H1 (cell line): Measurements from ENCODE around the gene FARP2. TPM values are rescaled to one million over a fixed set of nuclear protein-coding genes. Genes with fewer than 3 reads are reported as not detected.

Experiments used
- CTCF ChIA-PET: fragments of 300-600 bp; sonication (Branson Sonifier 250); formaldehyde crosslinking; loops from one replicate; lab custom pipeline; 2021; ENCODE audit not compliant: partially characterized antibody; lab: Charles Lee
- POLR2A ChIA-PET: fragments of 300-600 bp; sonication (Branson Sonifier 250); formaldehyde crosslinking; loops from one replicate; lab custom pipeline; 2021; ENCODE audit warnings: inconsistent platforms; ENCODE audit not compliant: partially characterized antibody; lab: Charles Lee
- DNase-seq, 2 experiments: peaks; one replicate each; pipeline versions ENCODE4 v3.0.0 to v3.0.0-alpha.2; 2010 to 2022; ENCODE audit warnings: low spot score in 2 of 2, low read depth in 1 of 2, mixed read lengths in 1 of 2
- FAIRE-seq: peaks from 2 replicates; lab custom pipeline; 2011; peaks lifted over from hg19 to GRCh38; lab: Jason Lieb, UNC
- H2AFZ ChIP-seq: 2 replicates; pipeline ENCODE4 v1.8.1; 2012; ENCODE audit warnings: low read length, inconsistent platforms
- H2AK5ac ChIP-seq: 2 replicates; pipeline ENCODE4 v1.6.1; 2013; ENCODE audit warnings: low read depth, low read length
- H2BK120ac ChIP-seq: replicated peaks from 2 replicates; pipeline ENCODE3; 2013; ENCODE audit warnings: low read depth, low read length, inconsistent platforms
- H2BK12ac ChIP-seq: 2 replicates; pipeline ENCODE4 v1.6.1; 2013; ENCODE audit warnings: low read depth, low read length
- H2BK15ac ChIP-seq: 2 replicates; pipeline ENCODE4 v1.6.1; 2013; ENCODE audit warnings: low read length
- H2BK20ac ChIP-seq: 2 replicates; pipeline ENCODE4 v1.6.1; 2013; ENCODE audit warnings: low read length
- H2BK5ac ChIP-seq: 2 replicates; pipeline ENCODE4 v1.6.1; 2013; ENCODE audit warnings: low read depth, low read length
- H3K14ac ChIP-seq: 2 replicates; pipeline ENCODE4 v1.6.1; 2013; ENCODE audit warnings: inconsistent platforms; ENCODE audit not compliant: insufficient read length
- H3K18ac ChIP-seq: 2 replicates; pipeline ENCODE4 v1.6.1; 2013; ENCODE audit warnings: low read length; ENCODE audit errors: extremely low read depth
- H3K23ac ChIP-seq: 2 replicates; pipeline ENCODE4 v1.6.1; 2013; ENCODE audit warnings: inconsistent platforms; ENCODE audit not compliant: insufficient read length
- H3K23me2 ChIP-seq: 2 replicates; pipeline ENCODE4 v1.6.1; 2013; ENCODE audit warnings: low read depth, low read length
- H3K27ac ChIP-seq: 2 replicates; pipeline ENCODE4 v1.6.1; 2011; ENCODE audit warnings: low read depth, low read length, inconsistent platforms
- H3K27me3 ChIP-seq, 4 experiments: replicated peaks in 1 of 4; 1 replicate in 1 of 4; 2 replicates in 3 of 4; pipeline versions ENCODE4 v1.6.1 to v1.8.1; 2011 to 2013; ENCODE audit warnings: low read length in 3 of 4, mild to moderate bottlenecking in 3 of 4, inconsistent platforms in 2 of 4, mixed read lengths in 2 of 4, moderate library complexity in 1 of 4; ENCODE audit not compliant: control insufficient read depth in 3 of 4, insufficient read depth in 3 of 4; ENCODE audit errors: extremely low read depth in 1 of 4
- H3K36me3 ChIP-seq, 4 experiments: 2 replicates each; pipeline versions ENCODE4 v1.6.1 to v1.8.1; 2011 to 2013; ENCODE audit warnings: mild to moderate bottlenecking in 4 of 4, low read length in 3 of 4, moderate library complexity in 2 of 4, control low read depth in 1 of 4, inconsistent platforms in 1 of 4; ENCODE audit not compliant: insufficient read depth in 4 of 4, control insufficient read depth in 2 of 4
- H3K4ac ChIP-seq: replicated peaks from 2 replicates; pipeline ENCODE3; 2013; ENCODE audit warnings: low read length, low read depth, mixed read lengths, inconsistent platforms; ENCODE audit not compliant: insufficient read length
- H3K4me1 ChIP-seq, 4 experiments: replicated peaks in 1 of 4; 1 replicate in 1 of 4; 2 replicates in 3 of 4; pipeline versions ENCODE4 v1.6.1 to v1.8.1; 2011 to 2013; ENCODE audit warnings: low read length in 3 of 4, inconsistent platforms in 2 of 4, mixed read lengths in 1 of 4; ENCODE audit not compliant: insufficient read depth in 4 of 4, control insufficient read depth in 3 of 4
- H3K4me2 ChIP-seq, 2 experiments: 2 replicates each; pipeline versions ENCODE4 v1.6.1 to v1.8.1; 2011 to 2013; ENCODE audit warnings: low read depth in 2 of 2, low read length in 2 of 2, control low read depth in 1 of 2, inconsistent platforms in 1 of 2, mild to moderate bottlenecking in 1 of 2; ENCODE audit not compliant: insufficient read depth in 1 of 2
- H3K4me3 ChIP-seq, 4 experiments: fragments of 200-600, 300-600 bp in 1 of 4; sonication (generic), shearing (Covaris generic), sonication (Bioruptor Twin) in 1 of 4; 2 replicates each; pipeline versions ENCODE4 v1.5.1 to v1.8.1; 2011 to 2016; ENCODE audit warnings: low read length in 4 of 4, low read depth in 3 of 4, control low read depth in 2 of 4, inconsistent platforms in 2 of 4, mild to moderate bottlenecking in 2 of 4, mixed read lengths in 1 of 4, moderate library complexity in 1 of 4; ENCODE audit not compliant: insufficient read depth in 2 of 4; ENCODE audit errors: extremely low read depth in 1 of 4
- H3K56ac ChIP-seq: replicated peaks from 2 replicates; pipeline ENCODE3; 2013; ENCODE audit warnings: low read depth, mild to moderate bottlenecking, mixed read lengths, low read length, inconsistent platforms; ENCODE audit not compliant: insufficient read length
- H3K79me1 ChIP-seq: 2 replicates; pipeline ENCODE4 v1.6.1; 2013; ENCODE audit warnings: low read depth, low read length, control low read depth
- H3K79me2 ChIP-seq, 2 experiments: 2 replicates each; pipeline versions ENCODE4 v1.6.1 to v1.8.1; 2012 to 2013; ENCODE audit warnings: low read length in 2 of 2, mild to moderate bottlenecking in 2 of 2, inconsistent platforms in 1 of 2; ENCODE audit not compliant: insufficient read depth in 2 of 2, control insufficient read depth in 1 of 2
- H3K9ac ChIP-seq, 4 experiments: replicated peaks in 1 of 4; 1 replicate in 1 of 4; 2 replicates in 3 of 4; pipeline versions ENCODE4 v1.6.1 to v1.8.1; 2011 to 2013; ENCODE audit warnings: low read depth in 3 of 4, low read length in 3 of 4, control low read depth in 2 of 4, mild to moderate bottlenecking in 2 of 4, moderate library complexity in 2 of 4, inconsistent platforms in 1 of 4; ENCODE audit errors: extremely low read depth in 1 of 4
- H3K9me3 ChIP-seq, 2 experiments: 2 replicates each; pipeline versions ENCODE4 v1.6.1 to v1.8.1; 2012 to 2013; ENCODE audit warnings: mild to moderate bottlenecking in 2 of 2, moderate library complexity in 2 of 2, control low read depth in 1 of 2, inconsistent platforms in 1 of 2, low read depth in 1 of 2, low read length in 1 of 2, mixed read lengths in 1 of 2; ENCODE audit not compliant: insufficient read depth in 2 of 2
- H4K20me1 ChIP-seq, 2 experiments: replicated peaks in 1 of 2; 2 replicates each; pipeline versions ENCODE3 to v1.8.1; 2011 to 2013; ENCODE audit warnings: inconsistent platforms in 2 of 2, low read length in 2 of 2, mild to moderate bottlenecking in 1 of 2; ENCODE audit not compliant: insufficient read depth in 2 of 2, control insufficient read depth in 1 of 2
- H4K5ac ChIP-seq: 2 replicates; pipeline ENCODE4 v1.6.1; 2013; ENCODE audit warnings: low read length, low read depth, mixed read lengths, inconsistent platforms; ENCODE audit not compliant: insufficient read length
- H4K8ac ChIP-seq: 2 replicates; pipeline ENCODE4 v1.8.0; 2013; ENCODE audit warnings: mild to moderate bottlenecking, moderate library complexity, low read length, inconsistent platforms; ENCODE audit not compliant: insufficient read depth; ENCODE audit errors: extremely low read depth
- H4K91ac ChIP-seq: replicated peaks from 2 replicates; pipeline ENCODE3; 2013; ENCODE audit warnings: low read length, mixed read lengths, inconsistent platforms; ENCODE audit not compliant: insufficient read length
- CHD2 ChIP-seq: IDR thresholded peaks from 2 replicates; pipeline ENCODE4 v1.6.1; 2012; ENCODE audit warnings: low read length, improper control_type of control experiment
- EZH2 ChIP-seq: fragments of 200-600 bp; sonication (generic); IDR thresholded peaks from 2 replicates; pipeline ENCODE4 v1.7.1; 2012; ENCODE audit warnings: low read depth, mild to moderate bottlenecking, moderate library complexity, low read length, inconsistent platforms; ENCODE audit not compliant: severe bottlenecking
- SP2 ChIP-seq: IDR thresholded peaks from 2 replicates; pipeline ENCODE4 v1.6.1; 2012; ENCODE audit warnings: mild to moderate bottlenecking, low read length, inconsistent platforms
- TCF12 ChIP-seq: IDR thresholded peaks from 2 replicates; pipeline ENCODE4 v1.6.1; 2011; ENCODE audit warnings: low read depth, mild to moderate bottlenecking, low read length
- WGBS, 2 experiments: shearing (Covaris generic) in 1 of 2; methylation state at CpG; one replicate each; pipeline versions ENCODE4 v1.1.6 to v1.1.7; 2013 to 2015; ENCODE audit warnings: low lambda C conversion rate in 2 of 2, mixed read lengths in 2 of 2, inconsistent platforms in 1 of 2, low coverage in 1 of 2, missing lambda C conversion rate in 1 of 2; ENCODE audit not compliant: insufficient replicate concordance in 2 of 2, insufficient coverage in 1 of 2, insufficient read length in 1 of 2; ENCODE audit errors: extremely low coverage in 1 of 2, missing lambda C conversion rate in 1 of 2; 5-methylcytosine and 5-hydroxymethylcytosine counted together
- polyA plus RNA-seq, 7 experiments: library from polyadenylated mRNA; depleted of rRNA in 3 of 7; stranded (reverse) in 5 of 7; unstranded in 2 of 7; fragments of >200 nt in 5 of 7; fragments of 200-250 nt in 2 of 7; gene quantifications; 1 replicate in 5 of 7; 2 replicates in 1 of 7; 4 replicates in 1 of 7; pipeline versions ENCODE4 v1.2.1 to v1.2.3, GENCODE V29; 2011 to 2013; ENCODE audit warnings: missing spikeins in 2 of 7, mixed read lengths in 2 of 7
- total RNA-seq: library from RNA; stranded (reverse); fragmentation: NEBNext Ultra II Directional; extraction: Animal tissue kit (Norgen Biotek cat#: 25700); gene quantifications from 2 replicates; pipeline ENCODE4 v1.2.1, GENCODE V29; 2021

Gene FARP2
- total and polyA plus RNA-seq, 2 of the 8 experiments (the other 6 are each of a cell fraction or from before 2014, with no cell fraction given): 12.4 to 33.4 TPM

DNA sequence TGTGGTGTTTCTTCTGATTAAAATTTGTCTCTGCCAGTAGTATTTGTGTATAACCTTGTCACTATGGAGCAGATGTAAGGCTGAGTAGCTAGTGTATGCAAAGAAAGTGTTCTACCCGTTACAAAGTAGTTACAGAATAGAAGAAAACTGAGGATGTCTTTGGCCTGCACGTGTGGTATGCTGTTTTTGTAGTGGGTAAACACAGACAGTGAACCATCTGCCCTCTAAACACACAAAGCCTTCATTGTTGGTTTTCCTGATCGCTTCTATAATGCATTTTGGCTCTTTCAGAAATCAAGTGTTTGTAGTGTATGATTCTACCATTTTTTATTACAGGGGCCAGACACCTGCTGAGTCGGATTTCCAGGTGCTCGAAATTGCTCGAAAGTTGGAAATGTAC lies 61.5 kb downstream of the FARP2 start:
- H3K79me2 ChIP-seq: no peaks in the 10 kb centered on the region
- no peak for FAIRE-seq

More for the DNA sequence above, 61.5 kb downstream of the FARP2 start:
- Histone ChIP-seq H3K36me3 (peaks cover 4 to 30% (median 9%) of the 10 kb centered on the region in 4 experiments; a peak in 6 of 8 replicates), H3K14ac (no peak overlapping the region), H2BK20ac (no peak overlapping the region), H3K9ac (no peak overlapping the region), H3K56ac (no peak overlapping the region), H4K20me1 (peaks cover 0 to 8% of the 10 kb centered on the region in 2 experiments), H3K4me2 (no peak overlapping the region), H3K4me1 (no peaks in the 10 kb centered on the region), H3K4ac (no peak overlapping the region), H3K79me1 (peaks cover 3% of the 10 kb centered on the region; the same call in 1 of the 2 replicates), H2AFZ (no peak overlapping the region), H4K91ac (no peak overlapping the region), H4K5ac (no peak overlapping the region), H3K27me3 (no peaks in the 10 kb centered on the region), H2BK120ac (no peak overlapping the region), H2BK12ac (no peak overlapping the region), H3K4me3 (no peak overlapping the region), H3K9me3 (no peaks in the 10 kb centered on the region), H3K27ac (no peak overlapping the region), H2AK5ac (no peak overlapping the region), H2BK5ac (no peak overlapping the region), H3K18ac (no peak overlapping the region), H4K8ac (no peak overlapping the region), H3K23ac (no peak overlapping the region), H2BK15ac (no peak overlapping the region), H3K23me2 (no peaks in the 10 kb centered on the region)
- DNase-seq: no peak
- WGBS, 2 experiments: 94% methylated on average over 6 of the region's 6 CpGs; no CpG with 5 or more reads in 1 of the 2 experiments
- POLR2A ChIA-PET: no interaction called here
- CTCF ChIA-PET: no interaction called here
- no peak for TF ChIP-seq CHD2
- no peak for TF ChIP-seq SP2
- no peak for TF ChIP-seq EZH2
- no peak for TF ChIP-seq TCF12
